ENCODE results near the gene HOXB2. TPM values are rescaled to one million over a fixed set of nuclear protein-coding genes. Genes with fewer than 3 reads are reported as not detected.
"Not testable (repeated sequence)": the region's sequence is repeated elsewhere in the genome, so short reads cannot be mapped to it uniquely, and the experiment has no call there.

Gene HOXB2
- total RNA-seq, 1 donor from 2014 or later: 55.3 TPM

- no peaks in the 10 kb centered on the region for H3K27me3 ChIP-seq
- no peak for TF ChIP-seq CTCF (IDR thresholded peaks at IDR 0.05)
These were observed 31.0 kb downstream of the HOXB2 start for GRCh38 chr17:48513666-48514455.

GRCh38 chr17:48513097-48513496 is 31.8 kb downstream of the HOXB2 start:
- no peaks in the 10 kb centered on the region for H3K36me3 ChIP-seq
- DNase-seq (ENCODE audit: low spot score in 2 of 2): no peak
- no peaks in the 10 kb centered on the region for H3K27me3 ChIP-seq
- no peak overlapping the region for H3K4me3 ChIP-seq
- no peaks in the 10 kb centered on the region for H3K9me3 ChIP-seq
- no peak for TF ChIP-seq CTCF (IDR thresholded peaks at IDR 0.05)
- no peak overlapping the region for H3K27ac ChIP-seq
- intact Hi-C loops (cut with DNase I): no loop called here
- H3K4me1 ChIP-seq: no peaks in the 10 kb centered on the region

More at GRCh38 chr17:48513666-48514455, 31.0 kb downstream of the HOXB2 start:
- Histone ChIP-seq H3K4me3 (no peak overlapping the region), H3K4me1 (no peaks in the 10 kb centered on the region), H3K27ac (no peak overlapping the region), H3K9me3 (no peaks in the 10 kb centered on the region), H3K36me3 (no peaks in the 10 kb centered on the region)
- intact Hi-C loops (cut with DNase I): no loop called here
- DNase-seq (ENCODE audit: low spot score in 2 of 2): no peak

GRCh38 chr17:48510761-48511604 is 33.9 kb downstream of the HOXB2 start:
- Histone ChIP-seq H3K27me3 (no peaks in the 10 kb centered on the region), H3K27ac (no peak overlapping the region), H3K9me3 (no peaks in the 10 kb centered on the region), H3K36me3 (no peaks in the 10 kb centered on the region), H3K4me1 (no peaks in the 10 kb centered on the region), H3K4me3 (no peak overlapping the region)
- TF ChIP-seq CTCF (IDR thresholded peaks at IDR 0.05): no peak
- no peak for DNase-seq (ENCODE audit: low spot score in 2 of 2)
- intact Hi-C loops (cut with DNase I): no loop called here

DNA sequence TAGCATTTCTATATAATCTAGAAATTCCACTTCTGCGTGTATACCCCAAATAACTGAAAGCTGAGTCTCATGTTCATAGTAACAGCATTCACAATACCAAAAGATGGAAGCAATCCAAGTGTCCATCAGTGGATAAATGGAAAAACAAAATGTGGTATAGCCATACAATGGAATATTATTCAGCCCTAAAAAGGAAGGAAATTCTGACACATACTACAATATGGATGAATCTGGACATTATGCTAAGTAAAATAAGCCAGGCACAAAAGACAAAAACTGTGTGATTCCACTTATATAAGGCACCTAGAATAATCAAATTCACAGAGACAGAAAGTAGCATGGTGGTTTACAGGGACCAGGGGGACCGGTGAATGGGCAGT is 34.5 kb downstream of the HOXB2 start:
- Histone ChIP-seq H3K27me3 (no peaks in the 10 kb centered on the region), H3K27ac (no peak overlapping the region), H3K4me3 (no peak overlapping the region), H3K36me3 (no peaks in the 10 kb centered on the region), H3K9me3 (no peaks in the 10 kb centered on the region), H3K4me1 (no peaks in the 10 kb centered on the region)
- DNase-seq (ENCODE audit: low spot score in 2 of 2): no peak
- intact Hi-C loops (cut with DNase I): no loop called here
- TF ChIP-seq CTCF (IDR thresholded peaks at IDR 0.05): no peak

GRCh38 chr17:48509708-48510107 is 35.2 kb downstream of the HOXB2 start:
- H3K4me3 ChIP-seq; H3K27me3 ChIP-seq; DNase-seq (ENCODE audit: low spot score in 2 of 2); H3K4me1 ChIP-seq; H3K36me3 ChIP-seq; intact Hi-C loops (cut with DNase I); H3K9me3 ChIP-seq; H3K27ac ChIP-seq: not testable (repeated sequence)

DNA sequence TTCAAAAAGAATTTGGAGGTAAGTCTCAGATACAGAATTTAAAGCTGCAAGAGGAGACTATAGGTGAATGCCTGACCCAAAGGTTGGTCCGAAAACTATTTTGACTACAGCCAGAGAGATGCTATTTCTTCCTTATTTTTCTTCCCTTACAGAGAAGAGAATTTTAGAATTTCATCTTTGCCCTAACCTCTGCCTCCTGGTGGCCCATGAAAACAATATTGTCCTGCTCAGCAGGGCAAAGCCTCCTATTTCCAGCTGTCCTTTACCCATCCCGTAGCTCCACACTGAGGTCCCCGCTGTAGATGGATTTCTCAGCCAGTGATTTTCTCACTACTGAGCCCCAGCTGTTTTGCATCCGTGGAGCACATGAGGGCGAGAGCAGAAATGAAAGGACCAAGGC is 38.7 kb downstream of the HOXB2 start:
- intact Hi-C loops (cut with DNase I): no loop called here
- Histone ChIP-seq H3K27ac (no peak overlapping the region), H3K9me3 (no peaks in the 10 kb centered on the region), H3K4me3 (no peak overlapping the region), H3K4me1 (no peaks in the 10 kb centered on the region), H3K27me3 (no peaks in the 10 kb centered on the region), H3K36me3 (no peaks in the 10 kb centered on the region)
- DNase-seq (ENCODE audit: low spot score in 2 of 2): no peak
- TF ChIP-seq CTCF (IDR thresholded peaks at IDR 0.05): no peak
